HL-60 (cell line): ENCODE measurements around the gene SLAMF6.

Experiments used
- GABPA ChIP-seq: IDR thresholded peaks from 2 replicates; pipeline ENCODE4 v1.6.1; 2012; ENCODE audit warnings: low read depth
- TF ChIP-seq, protein P1 (sequence below): IDR thresholded peaks from one replicate; pipeline ENCODE4 v1.5.1; 2011; ENCODE audit warnings: low read length, control low read depth, inconsistent platforms; ENCODE audit not compliant: insufficient read depth
- TF ChIP-seq, protein P2 (sequence below): IDR thresholded peaks from 2 replicates; pipeline ENCODE4 v1.6.1; 2012; ENCODE audit warnings: low read depth; ENCODE audit not compliant: insufficient replicate concordance

DNA sequence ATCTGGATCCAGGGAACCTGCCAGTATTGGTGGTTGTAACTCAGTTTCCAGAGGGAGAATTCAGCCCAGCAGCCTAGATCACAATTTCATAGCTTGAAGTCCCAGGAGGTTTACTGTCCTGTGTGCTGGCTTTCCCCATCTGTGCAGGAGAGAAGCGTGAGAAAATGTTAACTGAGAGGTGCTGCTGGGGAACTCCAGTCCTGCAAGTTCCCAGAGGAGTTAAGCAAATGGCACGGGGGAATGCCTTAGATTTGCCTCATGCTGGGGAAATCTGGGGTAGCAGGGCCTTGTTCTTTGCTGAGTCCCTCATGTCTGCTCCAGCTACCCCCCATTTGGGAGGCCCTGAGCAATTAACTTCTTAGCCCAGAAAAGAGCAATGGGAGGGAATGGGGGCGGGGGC is 25.1 kb upstream of the SLAMF6 start:
- TF ChIP-seq, protein P1, sequence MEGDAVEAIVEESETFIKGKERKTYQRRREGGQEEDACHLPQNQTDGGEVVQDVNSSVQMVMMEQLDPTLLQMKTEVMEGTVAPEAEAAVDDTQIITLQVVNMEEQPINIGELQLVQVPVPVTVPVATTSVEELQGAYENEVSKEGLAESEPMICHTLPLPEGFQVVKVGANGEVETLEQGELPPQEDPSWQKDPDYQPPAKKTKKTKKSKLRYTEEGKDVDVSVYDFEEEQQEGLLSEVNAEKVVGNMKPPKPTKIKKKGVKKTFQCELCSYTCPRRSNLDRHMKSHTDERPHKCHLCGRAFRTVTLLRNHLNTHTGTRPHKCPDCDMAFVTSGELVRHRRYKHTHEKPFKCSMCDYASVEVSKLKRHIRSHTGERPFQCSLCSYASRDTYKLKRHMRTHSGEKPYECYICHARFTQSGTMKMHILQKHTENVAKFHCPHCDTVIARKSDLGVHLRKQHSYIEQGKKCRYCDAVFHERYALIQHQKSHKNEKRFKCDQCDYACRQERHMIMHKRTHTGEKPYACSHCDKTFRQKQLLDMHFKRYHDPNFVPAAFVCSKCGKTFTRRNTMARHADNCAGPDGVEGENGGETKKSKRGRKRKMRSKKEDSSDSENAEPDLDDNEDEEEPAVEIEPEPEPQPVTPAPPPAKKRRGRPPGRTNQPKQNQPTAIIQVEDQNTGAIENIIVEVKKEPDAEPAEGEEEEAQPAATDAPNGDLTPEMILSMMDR, result no peak
- TF ChIP-seq, protein P2, sequence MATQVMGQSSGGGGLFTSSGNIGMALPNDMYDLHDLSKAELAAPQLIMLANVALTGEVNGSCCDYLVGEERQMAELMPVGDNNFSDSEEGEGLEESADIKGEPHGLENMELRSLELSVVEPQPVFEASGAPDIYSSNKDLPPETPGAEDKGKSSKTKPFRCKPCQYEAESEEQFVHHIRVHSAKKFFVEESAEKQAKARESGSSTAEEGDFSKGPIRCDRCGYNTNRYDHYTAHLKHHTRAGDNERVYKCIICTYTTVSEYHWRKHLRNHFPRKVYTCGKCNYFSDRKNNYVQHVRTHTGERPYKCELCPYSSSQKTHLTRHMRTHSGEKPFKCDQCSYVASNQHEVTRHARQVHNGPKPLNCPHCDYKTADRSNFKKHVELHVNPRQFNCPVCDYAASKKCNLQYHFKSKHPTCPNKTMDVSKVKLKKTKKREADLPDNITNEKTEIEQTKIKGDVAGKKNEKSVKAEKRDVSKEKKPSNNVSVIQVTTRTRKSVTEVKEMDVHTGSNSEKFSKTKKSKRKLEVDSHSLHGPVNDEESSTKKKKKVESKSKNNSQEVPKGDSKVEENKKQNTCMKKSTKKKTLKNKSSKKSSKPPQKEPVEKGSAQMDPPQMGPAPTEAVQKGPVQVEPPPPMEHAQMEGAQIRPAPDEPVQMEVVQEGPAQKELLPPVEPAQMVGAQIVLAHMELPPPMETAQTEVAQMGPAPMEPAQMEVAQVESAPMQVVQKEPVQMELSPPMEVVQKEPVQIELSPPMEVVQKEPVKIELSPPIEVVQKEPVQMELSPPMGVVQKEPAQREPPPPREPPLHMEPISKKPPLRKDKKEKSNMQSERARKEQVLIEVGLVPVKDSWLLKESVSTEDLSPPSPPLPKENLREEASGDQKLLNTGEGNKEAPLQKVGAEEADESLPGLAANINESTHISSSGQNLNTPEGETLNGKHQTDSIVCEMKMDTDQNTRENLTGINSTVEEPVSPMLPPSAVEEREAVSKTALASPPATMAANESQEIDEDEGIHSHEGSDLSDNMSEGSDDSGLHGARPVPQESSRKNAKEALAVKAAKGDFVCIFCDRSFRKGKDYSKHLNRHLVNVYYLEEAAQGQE, result no peak
- TF ChIP-seq GABPA, result no peak
